SU-DHL-6 (cell line): ENCODE results near the gene FSIP1.

Experiments used
- H2AFZ ChIP-seq: fragments of 200-600 bp; sonication (generic); 2 replicates; pipeline ENCODE4 v1.6.1; 2014; ENCODE audit warnings: low read depth, mild to moderate bottlenecking, moderate library complexity, mixed read lengths, antibody characterized with exemption, low read length; ENCODE audit not compliant: severe bottlenecking
- H3F3A ChIP-seq: fragments of 200-600 bp; shearing (Covaris generic); 2 replicates; pipeline ENCODE4 v1.6.0; 2016; ENCODE audit warnings: antibody characterized with exemption, mild to moderate bottlenecking; ENCODE audit not compliant: insufficient read depth
- H3K27ac ChIP-seq: fragments of 200-600 bp; sonication (generic); 2 replicates; pipeline ENCODE4 v1.5.1; 2016; ENCODE audit warnings: low read depth, mild to moderate bottlenecking, low read length, moderate library complexity, mixed read lengths
- H3K27me3 ChIP-seq: fragments of 200-600 bp; sonication (generic), shearing (Covaris generic); 2 replicates; pipeline ENCODE4 v1.6.0; 2014; ENCODE audit warnings: mild to moderate bottlenecking, low read length
- H3K36me3 ChIP-seq: fragments of 200-600 bp; sonication (generic); 2 replicates; pipeline ENCODE4 v1.6.1; 2014; ENCODE audit warnings: mild to moderate bottlenecking, low read length, mixed read lengths
- H3K4me2 ChIP-seq: fragments of 300-600, 200-600 bp; shearing (Covaris generic), sonication (generic); 2 replicates; pipeline ENCODE4 v1.6.0; 2014; ENCODE audit warnings: low read length, low read depth, mild to moderate bottlenecking; ENCODE audit not compliant: poor library complexity, severe bottlenecking
- H3K4me3 ChIP-seq: fragments of 200-600 bp; sonication (generic); 2 replicates; pipeline ENCODE4 v1.5.1; 2014; ENCODE audit warnings: antibody characterized with exemption, low read length, mild to moderate bottlenecking, mixed read lengths; ENCODE audit not compliant: insufficient read depth, poor library complexity, severe bottlenecking
- H3K79me2 ChIP-seq: fragments of 200-600 bp; sonication (generic); 2 replicates; pipeline ENCODE4 v1.6.1; 2014; ENCODE audit warnings: mild to moderate bottlenecking, low read length, moderate library complexity; ENCODE audit not compliant: insufficient read depth
- H3K9ac ChIP-seq: fragments of 200-600 bp; sonication (generic); 2 replicates; pipeline ENCODE4 v1.7.0; 2014; ENCODE audit warnings: mild to moderate bottlenecking, low read length
- H3K9me2 ChIP-seq: fragments of 200-600 bp; sonication (generic); replicated peaks from 2 replicates; pipeline ENCODE4 v1.6.1; 2014; ENCODE audit warnings: low read length; ENCODE audit not compliant: insufficient read depth
- H3K9me3 ChIP-seq: fragments of 200-600 bp; sonication (generic); 2 replicates; pipeline ENCODE4 v1.6.1; 2014; ENCODE audit warnings: low read length, mixed read lengths; ENCODE audit not compliant: insufficient read depth
- H4K20me1 ChIP-seq: fragments of 200-600 bp; sonication (generic); 2 replicates; pipeline ENCODE4 v1.6.1; 2014; ENCODE audit warnings: low read depth, mild to moderate bottlenecking, antibody characterized with exemption, low read length, moderate library complexity, mixed read lengths
- EZH2phosphoT487 ChIP-seq: fragments of 200-600 bp; sonication (generic), shearing (Covaris generic); conservative IDR thresholded peaks from 2 replicates; pipeline ENCODE4 v1.6.1; 2018; ENCODE audit warnings: mild to moderate bottlenecking, antibody characterized with exemption, low read length, moderate library complexity, mixed read lengths
- TF ChIP-seq, protein P1 (sequence below): fragments of 200-600 bp; sonication (generic); IDR thresholded peaks from one replicate; pipeline ENCODE4 v1.5.1; 2017; ENCODE audit warnings: antibody characterized with exemption, mild to moderate bottlenecking, low read length, moderate library complexity; ENCODE audit not compliant: insufficient read depth, poor library complexity, severe bottlenecking

Gene FSIP1

DNA sequence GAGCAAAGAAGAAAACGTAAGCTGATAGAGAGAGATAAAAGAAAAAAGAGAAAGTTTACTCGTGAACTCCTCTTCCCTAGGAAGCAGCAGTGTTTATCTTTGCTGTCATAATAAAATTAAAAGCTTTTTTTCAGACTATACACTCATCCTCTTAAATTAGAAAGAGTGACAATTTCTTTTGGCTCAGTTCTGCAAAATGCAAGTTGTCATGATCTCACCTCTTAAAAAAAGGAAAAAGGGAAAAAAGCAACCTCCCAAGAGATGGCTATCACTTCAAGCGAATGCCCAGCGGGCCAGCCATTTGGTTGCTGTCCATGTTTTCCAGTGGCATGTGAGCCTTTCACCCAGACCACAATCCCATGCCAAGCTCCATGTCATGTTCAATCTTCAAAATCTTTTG, 208.8 kb downstream of the FSIP1 start:
- Histone ChIP-seq H3K36me3 (no peaks in the 10 kb centered on the region), H3K4me3 (no peak overlapping the region), H3K9me3 (no peaks in the 10 kb centered on the region), H3F3A (no peaks in the 10 kb centered on the region), H3K27ac (no peak overlapping the region), H3K9ac (no peak overlapping the region), H4K20me1 (no peaks in the 10 kb centered on the region), H3K9me2 (no peaks in the 10 kb centered on the region), H2AFZ (no peak overlapping the region), H3K79me2 (no peaks in the 10 kb centered on the region), H3K4me2 (no peak overlapping the region), H3K27me3 (no peaks in the 10 kb centered on the region)
- no peak for TF ChIP-seq EZH2phosphoT487
- TF ChIP-seq, protein P1, sequence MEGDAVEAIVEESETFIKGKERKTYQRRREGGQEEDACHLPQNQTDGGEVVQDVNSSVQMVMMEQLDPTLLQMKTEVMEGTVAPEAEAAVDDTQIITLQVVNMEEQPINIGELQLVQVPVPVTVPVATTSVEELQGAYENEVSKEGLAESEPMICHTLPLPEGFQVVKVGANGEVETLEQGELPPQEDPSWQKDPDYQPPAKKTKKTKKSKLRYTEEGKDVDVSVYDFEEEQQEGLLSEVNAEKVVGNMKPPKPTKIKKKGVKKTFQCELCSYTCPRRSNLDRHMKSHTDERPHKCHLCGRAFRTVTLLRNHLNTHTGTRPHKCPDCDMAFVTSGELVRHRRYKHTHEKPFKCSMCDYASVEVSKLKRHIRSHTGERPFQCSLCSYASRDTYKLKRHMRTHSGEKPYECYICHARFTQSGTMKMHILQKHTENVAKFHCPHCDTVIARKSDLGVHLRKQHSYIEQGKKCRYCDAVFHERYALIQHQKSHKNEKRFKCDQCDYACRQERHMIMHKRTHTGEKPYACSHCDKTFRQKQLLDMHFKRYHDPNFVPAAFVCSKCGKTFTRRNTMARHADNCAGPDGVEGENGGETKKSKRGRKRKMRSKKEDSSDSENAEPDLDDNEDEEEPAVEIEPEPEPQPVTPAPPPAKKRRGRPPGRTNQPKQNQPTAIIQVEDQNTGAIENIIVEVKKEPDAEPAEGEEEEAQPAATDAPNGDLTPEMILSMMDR = no peak

DNA sequence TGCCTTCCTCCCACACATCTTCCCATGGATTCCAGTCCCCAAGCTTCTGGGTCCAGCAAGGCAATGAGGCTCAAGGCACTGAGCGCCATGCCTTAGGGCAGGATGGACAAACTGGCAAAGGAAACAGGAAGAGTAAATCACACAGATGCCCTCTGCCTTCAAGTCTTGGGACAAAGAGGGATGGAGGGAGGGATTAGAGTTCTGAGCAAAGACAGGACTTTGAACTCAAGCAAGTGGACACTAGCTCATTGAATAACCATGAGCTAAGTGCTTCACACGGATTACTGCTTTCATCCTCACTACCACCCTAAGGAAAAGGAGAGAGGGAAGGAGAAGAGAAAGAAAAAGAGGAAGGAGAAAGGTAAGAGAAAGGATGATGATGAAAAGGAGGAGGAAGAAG, 209.4 kb downstream of the FSIP1 start:
- Histone ChIP-seq H3K4me3 (no peak overlapping the region), H3K9me3 (no peaks in the 10 kb centered on the region), H3K79me2 (no peaks in the 10 kb centered on the region), H3K36me3 (no peaks in the 10 kb centered on the region), H3K27me3 (no peaks in the 10 kb centered on the region), H3F3A (no peaks in the 10 kb centered on the region), H3K27ac (no peak overlapping the region), H2AFZ (no peak overlapping the region), H3K9ac (no peak overlapping the region), H3K9me2 (no peaks in the 10 kb centered on the region), H3K4me2 (no peak overlapping the region), H4K20me1 (no peaks in the 10 kb centered on the region)
- TF ChIP-seq, protein P1 = no peak
- TF ChIP-seq EZH2phosphoT487 = no peak

DNA sequence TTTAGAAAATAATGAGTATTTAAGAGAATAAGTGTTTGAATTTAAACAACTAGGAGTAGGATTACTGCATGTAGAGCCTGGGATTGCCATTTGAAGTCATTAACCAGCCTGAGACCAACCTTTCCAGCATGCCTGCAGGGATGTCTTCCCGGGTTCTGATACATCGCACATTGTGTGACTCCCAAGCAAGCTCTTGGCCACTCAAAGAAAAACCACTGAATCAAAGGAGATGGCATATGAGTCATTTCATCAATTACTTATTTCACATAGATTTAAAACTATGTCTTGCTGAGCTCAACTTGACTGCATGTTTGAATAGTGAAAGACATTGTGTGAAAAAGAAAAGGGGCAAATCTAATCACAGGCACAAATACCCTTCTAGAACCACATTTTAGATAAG, 216.8 kb downstream of the FSIP1 start:
- no peak overlapping the region for H3K9ac ChIP-seq
- TF ChIP-seq, protein P1 = no peak
- no peak for TF ChIP-seq EZH2phosphoT487
- H3K4me3 ChIP-seq = no peak overlapping the region
- H2AFZ ChIP-seq = no peak overlapping the region
- no peak overlapping the region for H3K4me2 ChIP-seq
- H3K27ac ChIP-seq = no peak overlapping the region
- H3K79me2 ChIP-seq = no peaks in the 10 kb centered on the region
- H3F3A ChIP-seq = no peaks in the 10 kb centered on the region
- no peaks in the 10 kb centered on the region for H3K36me3 ChIP-seq
- H3K9me3 ChIP-seq = no peaks in the 10 kb centered on the region
- no peaks in the 10 kb centered on the region for H3K9me2 ChIP-seq
- H3K27me3 ChIP-seq = no peaks in the 10 kb centered on the region
- no peaks in the 10 kb centered on the region for H4K20me1 ChIP-seq
